GM12892 (cell line): ENCODE results near the gene PSMD1.

Experiments
- DNase-seq: peaks from one replicate; pipeline ENCODE4 v3.0.0; 2011; ENCODE audit not compliant: insufficient read length
- FAIRE-seq: peaks from 2 replicates; lab custom pipeline; 2011; peaks lifted over from hg19 to GRCh38; lab: Jason Lieb, UNC
- POLR2A ChIP-seq: IDR thresholded peaks from 2 replicates; pipeline ENCODE4 v1.6.1; 2011; ENCODE audit warnings: low read depth, low read length, control low read depth
- POLR2AphosphoS5 ChIP-seq: IDR thresholded peaks from 2 replicates; pipeline ENCODE4 v1.6.1; 2011; ENCODE audit warnings: low read depth, low read length, control low read depth
- TAF1 ChIP-seq: IDR thresholded peaks from 2 replicates; pipeline ENCODE4 v1.6.1; 2011; ENCODE audit warnings: low read depth, mild to moderate bottlenecking, control low read depth, low read length, borderline replicate concordance

The PSMD1 gene

DNA sequence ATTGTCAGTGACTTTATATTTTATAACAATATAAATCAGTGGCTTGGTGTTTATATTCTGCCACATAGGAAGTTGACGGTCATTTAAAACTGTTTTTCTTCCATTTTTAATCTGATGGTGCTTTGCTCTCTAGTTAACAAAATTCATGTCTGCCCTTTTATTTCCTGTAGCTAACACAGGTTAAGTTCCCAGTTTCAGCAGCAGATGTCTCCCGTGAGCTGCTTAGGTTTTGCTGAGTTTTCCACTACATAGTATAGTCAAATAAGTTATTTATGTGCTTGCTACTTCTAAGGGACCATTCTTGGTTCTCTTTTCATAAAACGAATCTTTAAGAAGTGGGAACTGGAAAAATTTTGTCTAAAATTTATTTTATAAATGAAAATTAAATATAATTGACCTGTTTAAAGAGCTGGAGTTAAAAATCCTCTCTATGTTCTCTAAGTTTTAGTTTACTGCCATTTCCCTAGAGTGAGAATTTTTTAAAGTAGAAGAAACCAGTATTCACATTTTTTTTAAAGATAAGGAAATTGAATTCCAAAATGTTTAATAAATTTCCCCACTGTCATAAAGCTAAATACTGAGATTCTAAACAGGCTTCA, 47.5 kb downstream of the PSMD1 start:
- FAIRE-seq, result peak; percentile 87
- no peak for DNase-seq
- TF ChIP-seq POLR2A, result no peak
- no peak for TF ChIP-seq TAF1

GRCh38 chr2:231110551-231110950, 53.9 kb downstream of the PSMD1 start:
- FAIRE-seq, result no peak
- TF ChIP-seq POLR2A (no peak), POLR2AphosphoS5 (no peak), TAF1 (no peak)
- DNase-seq, result no peak

DNA sequence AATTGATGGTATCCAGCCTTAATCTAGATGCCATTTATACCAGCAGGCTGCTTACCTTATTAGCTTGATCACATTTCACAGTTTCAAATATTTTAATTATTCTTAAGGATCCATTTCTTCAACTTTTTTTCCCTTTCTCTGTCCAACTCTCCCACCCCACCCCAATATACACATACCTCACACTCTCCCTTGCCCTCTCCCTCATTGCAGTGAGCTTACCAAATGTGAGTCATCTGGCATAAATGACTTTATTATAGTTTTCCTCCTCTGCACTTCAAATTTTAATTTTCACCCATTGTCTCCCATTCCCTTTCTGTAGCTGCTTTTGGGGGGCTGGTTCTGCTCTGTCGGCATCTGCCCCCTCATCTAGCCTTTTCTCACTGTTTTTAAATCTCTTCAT, 55.3 kb downstream of the PSMD1 start:
- TF ChIP-seq POLR2AphosphoS5, result no peak
- FAIRE-seq, result no peak
- no peak for DNase-seq

- no peak for TF ChIP-seq TAF1
- TF ChIP-seq POLR2AphosphoS5, result no peak
- TF ChIP-seq POLR2A, result no peak
- FAIRE-seq (peak; percentile 54), DNase-seq (no peak)
These were observed 56.8 kb downstream of the PSMD1 start for GRCh38 chr2:231113489-231113888.

GRCh38 chr2:231115651-231116050, 59.0 kb downstream of the PSMD1 start:
- DNase-seq (no peak), FAIRE-seq (no peak)
- TF ChIP-seq POLR2AphosphoS5, result no peak

GRCh38 chr2:231117148-231117547, 60.5 kb downstream of the PSMD1 start:
- TF ChIP-seq POLR2A, result no peak
- TF ChIP-seq POLR2AphosphoS5, result no peak
- no peak for TF ChIP-seq TAF1
- DNase-seq (no peak), FAIRE-seq (no peak)

- DNase-seq (no peak), FAIRE-seq (peak; percentile 54)
- TF ChIP-seq POLR2A (no peak), POLR2AphosphoS5 (no peak), TAF1 (no peak)
These were observed 61.4 kb downstream of the PSMD1 start for GRCh38 chr2:231117922-231118613.

- TF ChIP-seq POLR2AphosphoS5 (no peak), TAF1 (no peak), POLR2A (no peak)
- DNase-seq (no peak), FAIRE-seq (no peak)
These were observed 61.9 kb downstream of the PSMD1 start for GRCh38 chr2:231118614-231118942.

- DNase-seq (no peak), FAIRE-seq (peak; percentile 91)
- TF ChIP-seq POLR2A, result no peak
- TF ChIP-seq POLR2AphosphoS5, result no peak
- no peak for TF ChIP-seq TAF1
These were observed 66.8 kb downstream of the PSMD1 start for GRCh38 chr2:231123362-231123898.

- FAIRE-seq (peak; percentile 17), DNase-seq (no peak)
- TF ChIP-seq TAF1 (no peak), POLR2A (no peak), POLR2AphosphoS5 (no peak)
These were observed 68.3 kb downstream of the PSMD1 start, which contains the start of gene HTR2B for GRCh38 chr2:231124838-231125568. HTR2B (minus strand) TSS chr2:231125042; CDS start chr2:231123764, 1,278 bp downstream.

DNA sequence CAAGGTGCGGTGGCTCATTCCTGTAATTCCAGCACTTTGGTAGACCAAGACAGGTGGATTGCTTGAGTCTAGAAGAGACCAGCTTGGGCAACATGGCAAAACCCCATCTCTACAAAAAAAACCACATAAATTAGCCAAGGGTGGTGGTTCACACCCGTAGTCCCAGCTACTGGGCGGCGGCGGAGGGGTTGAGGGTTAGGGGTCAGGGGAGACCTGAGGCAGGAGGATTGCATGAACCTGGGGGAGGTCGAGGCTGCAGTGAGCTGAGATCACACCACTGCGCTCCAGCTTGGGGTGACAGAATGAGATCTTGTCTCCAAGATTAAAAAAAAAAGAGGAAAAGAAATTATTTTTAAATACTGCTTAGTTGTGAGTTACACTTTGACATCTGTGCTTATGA, 69.5 kb downstream of the PSMD1 start:
- DNase-seq (no peak), FAIRE-seq (no peak)
- TF ChIP-seq POLR2AphosphoS5 (no peak), POLR2A (no peak), TAF1 (no peak)

DNA sequence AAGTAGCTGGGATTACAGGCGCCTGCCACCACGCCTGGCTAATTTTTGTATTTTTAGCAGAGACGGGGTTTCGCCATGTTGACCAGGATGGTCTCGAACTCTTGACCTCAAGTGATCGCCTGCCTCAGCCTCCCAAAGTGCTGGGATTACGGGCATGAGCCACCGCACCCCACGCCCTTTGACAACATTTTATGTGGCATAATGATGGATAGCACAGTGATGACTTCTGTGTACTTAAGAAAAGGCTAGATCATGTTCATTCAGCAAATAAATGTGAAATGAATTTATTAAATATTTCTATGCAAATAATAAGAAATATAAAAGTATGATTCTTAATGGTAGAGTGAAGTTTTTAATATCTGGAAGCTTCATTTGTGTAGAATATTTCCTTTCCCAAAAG, 70.8 kb downstream of the PSMD1 start:
- FAIRE-seq, result no peak
- TF ChIP-seq POLR2AphosphoS5 (no peak), POLR2A (no peak), TAF1 (no peak)

More for the DNA sequence above, 70.8 kb downstream of the PSMD1 start:
- DNase-seq, result no peak
